Ectodermal cell (in vitro differentiated cells): Measurements from ENCODE around the gene SPSB2.
A peak's percentile ranks its signal among the peaks of the same experiment; 100 is the strongest.

Source experiments
- H3K27ac ChIP-seq: 2 replicates; pipeline ENCODE4 v1.7.0; 2013; ENCODE audit warnings: mild to moderate bottlenecking, low read depth, low read length; ENCODE audit not compliant: insufficient read depth, poor library complexity, severe bottlenecking
- H3K27me3 ChIP-seq: 2 replicates; pipeline ENCODE4 v1.7.0; 2013; ENCODE audit warnings: mild to moderate bottlenecking, low read length; ENCODE audit not compliant: insufficient read depth, control insufficient read depth, poor library complexity, severe bottlenecking
- H3K36me3 ChIP-seq: one replicate; pipeline ENCODE4 v1.7.0; 2013; ENCODE audit warnings: low read length; ENCODE audit not compliant: control insufficient read depth, insufficient read depth
- H3K4me1 ChIP-seq: one replicate; pipeline ENCODE4 v1.7.0; 2013; ENCODE audit warnings: low read length; ENCODE audit not compliant: control insufficient read depth, insufficient read depth
- H3K4me3 ChIP-seq: 2 replicates; pipeline ENCODE4 v1.7.0; 2013; ENCODE audit warnings: low read depth, low read length, control low read depth; ENCODE audit not compliant: insufficient read depth
- H3K9me3 ChIP-seq: 2 replicates; pipeline ENCODE4 v1.7.0; 2013; ENCODE audit warnings: mild to moderate bottlenecking, low read length, moderate library complexity; ENCODE audit not compliant: control insufficient read depth
- WGBS, 2 experiments: methylation state at CpG; one replicate each; pipeline ENCODE4 v1.1.7; 2013; ENCODE audit warnings: missing lambda C conversion rate in 2 of 2; 5-methylcytosine and 5-hydroxymethylcytosine counted together

SPSB2 gene

GRCh38 chr12:6840761-6841515, 32.2 kb downstream of the SPSB2 start, which contains the start of gene GNB3:
GNB3 (plus strand) TSS chr12:6840925; CDS start chr12:6841288, 363 bp downstream.
- Histone ChIP-seq H3K4me1 (peaks cover 23% of the 10 kb centered on the region), H3K27ac (peak within 1 kb of the TSS; percentile 92), H3K9me3 (no peaks in the 10 kb centered on the region), H3K27me3 (no peaks in the 10 kb centered on the region), H3K36me3 (peaks cover 29% of the 10 kb centered on the region), H3K4me3 (no peak within 1 kb of the TSS)
- WGBS, 2 experiments: 77 to 85% methylated on average over 22 to 24 of the region's 24 CpGs

- H3K36me3 ChIP-seq: peaks cover 23% of the 10 kb centered on the region
- WGBS, 2 experiments: 73 to 97% methylated on average over 1 of the region's 1 CpG
- peaks cover 23% of the 10 kb centered on the region for H3K4me1 ChIP-seq
- no peaks in the 10 kb centered on the region for H3K9me3 ChIP-seq
- H3K27ac ChIP-seq: peak overlapping the region; percentile 92
- no peak overlapping the region for H3K4me3 ChIP-seq
- H3K27me3 ChIP-seq: no peaks in the 10 kb centered on the region
Observed at GRCh38 chr12:6840330-6840729, 32.8 kb downstream of the SPSB2 start.

GRCh38 chr12:6839482-6840201, 33.5 kb downstream of the SPSB2 start:
- H3K4me3 ChIP-seq: no peak overlapping the region
- WGBS, 2 experiments: 64 to 69% methylated on average over 10 of the region's 10 CpGs
- H3K36me3 ChIP-seq: peaks cover 17% of the 10 kb centered on the region
- peaks cover 23% of the 10 kb centered on the region for H3K4me1 ChIP-seq
- no peaks in the 10 kb centered on the region for H3K27me3 ChIP-seq
- H3K27ac ChIP-seq: peak overlapping the region; percentile 92
- no peaks in the 10 kb centered on the region for H3K9me3 ChIP-seq

- H3K36me3 ChIP-seq: peaks cover 17% of the 10 kb centered on the region
- peaks cover 23% of the 10 kb centered on the region for H3K4me1 ChIP-seq
- H3K9me3 ChIP-seq: no peaks in the 10 kb centered on the region
- no peak overlapping the region for H3K4me3 ChIP-seq
- no peaks in the 10 kb centered on the region for H3K27me3 ChIP-seq
- WGBS, 2 experiments: 94 to 96% methylated on average over 16 of the region's 16 CpGs
- H3K27ac ChIP-seq: no peak overlapping the region
Observed at GRCh38 chr12:6838854-6839253, 34.2 kb downstream of the SPSB2 start.

GRCh38 chr12:6837370-6838060, 35.6 kb downstream of the SPSB2 start:
- Histone ChIP-seq H3K27me3 (no peaks in the 10 kb centered on the region), H3K36me3 (peaks cover 24% of the 10 kb centered on the region), H3K27ac (no peak overlapping the region), H3K4me3 (no peak overlapping the region), H3K9me3 (no peaks in the 10 kb centered on the region), H3K4me1 (peaks cover 23% of the 10 kb centered on the region)
- WGBS, 2 experiments: 93% methylated on average over 26 of the region's 26 CpGs

- Histone ChIP-seq H3K27me3 (no peaks in the 10 kb centered on the region), H3K36me3 (peaks cover 26% of the 10 kb centered on the region), H3K4me3 (no peak overlapping the region), H3K9me3 (no peaks in the 10 kb centered on the region), H3K4me1 (peaks cover 23% of the 10 kb centered on the region), H3K27ac (no peak overlapping the region)
- 86% methylated on average over 16 of the region's 16 CpGs for WGBS, 2 experiments
Observed at GRCh38 chr12:6836851-6837250, 36.3 kb downstream of the SPSB2 start.

- 91 to 93% methylated on average over 5 of the region's 5 CpGs for WGBS, 2 experiments
- Histone ChIP-seq H3K4me1 (peaks cover 19% of the 10 kb centered on the region), H3K36me3 (peaks cover 40% of the 10 kb centered on the region), H3K27me3 (no peaks in the 10 kb centered on the region), H3K4me3 (no peak overlapping the region), H3K9me3 (no peaks in the 10 kb centered on the region), H3K27ac (no peak overlapping the region)
Observed at GRCh38 chr12:6834873-6835272, 38.2 kb downstream of the SPSB2 start.

- no peaks in the 10 kb centered on the region for H3K27me3 ChIP-seq
- H3K4me1 ChIP-seq: peaks cover 16% of the 10 kb centered on the region
- WGBS, 2 experiments: 75 to 91% methylated on average over 1 of the region's 1 CpG
- peaks cover 40% of the 10 kb centered on the region for H3K36me3 ChIP-seq
- no peak overlapping the region for H3K27ac ChIP-seq
- no peaks in the 10 kb centered on the region for H3K9me3 ChIP-seq
- no peak overlapping the region for H3K4me3 ChIP-seq
Observed at GRCh38 chr12:6834254-6834653, 38.8 kb downstream of the SPSB2 start.

- Histone ChIP-seq H3K36me3 (peaks cover 40% of the 10 kb centered on the region), H3K27me3 (no peaks in the 10 kb centered on the region), H3K9me3 (no peaks in the 10 kb centered on the region), H3K4me3 (no peak overlapping the region), H3K4me1 (peaks cover 10% of the 10 kb centered on the region), H3K27ac (no peak overlapping the region)
- 94 to 97% methylated on average over 6 of the region's 6 CpGs for WGBS, 2 experiments
Observed at GRCh38 chr12:6833189-6833890, 39.8 kb downstream of the SPSB2 start.
